ENCODE results near the gene MAML3.
A peak's percentile ranks its signal among the peaks of the same experiment; 100 is the strongest.

The MAML3 gene

GRCh38 chr4:139738846-139739613, 415.0 kb downstream of the MAML3 start:
- DNase-seq = no peak

DNA sequence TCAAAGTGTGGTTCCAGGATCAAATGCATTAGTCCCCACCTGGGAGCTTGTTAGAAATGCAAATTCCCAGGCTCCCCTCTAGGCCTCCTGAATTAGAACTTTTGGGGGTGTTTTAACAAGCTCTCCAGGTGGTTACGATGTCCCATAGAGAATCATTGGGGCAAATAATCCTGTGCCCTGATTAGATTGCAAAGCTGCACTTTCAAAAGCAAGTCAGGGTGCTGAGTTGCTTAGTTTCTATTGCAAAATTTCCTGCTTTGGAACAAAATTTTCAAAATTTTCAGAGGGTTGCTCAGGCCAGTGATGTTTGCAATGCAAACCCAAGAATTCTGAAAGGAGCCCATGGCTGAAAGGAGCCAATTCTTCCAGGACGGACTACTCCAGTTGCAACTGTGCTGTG, 417.3 kb downstream of the MAML3 start:
- no peak for DNase-seq

- DNase-seq = no peak
Measured at GRCh38 chr4:139736274-139736660, 417.7 kb downstream of the MAML3 start.

DNA sequence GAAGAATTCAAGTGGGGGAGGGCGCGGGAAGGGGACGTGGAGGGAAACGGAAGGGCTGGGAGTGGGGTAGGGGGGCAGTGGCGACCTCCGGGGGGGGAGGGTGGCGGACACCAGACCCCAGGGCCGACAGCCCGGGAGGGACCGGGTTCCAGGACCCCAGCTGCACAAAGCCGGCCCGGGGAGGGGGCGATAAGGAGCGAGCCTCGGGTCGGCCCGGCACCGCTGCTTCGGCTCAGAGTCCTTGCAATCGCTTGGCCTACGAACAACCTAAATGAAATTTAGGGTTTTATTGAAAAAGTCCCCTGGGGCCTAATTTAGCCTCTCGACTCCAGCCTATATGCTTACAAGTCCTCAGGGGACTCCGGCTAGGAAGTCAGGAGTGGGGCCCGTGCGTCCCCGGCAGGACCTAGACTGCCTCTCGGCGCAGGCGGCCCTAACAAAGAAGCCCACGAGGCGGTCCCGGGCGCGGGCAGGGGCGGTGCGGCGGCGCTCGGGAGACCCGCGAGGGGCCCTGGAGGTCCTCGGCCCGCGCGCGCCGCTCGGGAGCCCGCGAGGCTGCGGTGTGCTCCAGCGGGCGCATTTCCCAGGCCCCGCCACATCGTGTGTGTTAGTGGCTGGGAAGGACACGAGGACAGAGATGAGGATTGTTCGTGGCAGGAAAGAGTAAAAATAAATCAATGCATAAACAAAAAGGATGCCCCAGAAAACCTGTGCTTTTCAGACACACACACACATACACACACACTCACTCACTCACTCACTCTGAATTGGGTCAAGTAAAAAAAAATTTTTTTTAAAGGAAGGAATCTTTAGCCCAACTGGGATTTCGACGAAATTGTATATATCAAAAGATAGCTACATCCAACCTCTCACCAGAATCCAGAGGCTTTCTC, 418.4 kb downstream of the MAML3 start:
- DNase-seq = no peak

DNA sequence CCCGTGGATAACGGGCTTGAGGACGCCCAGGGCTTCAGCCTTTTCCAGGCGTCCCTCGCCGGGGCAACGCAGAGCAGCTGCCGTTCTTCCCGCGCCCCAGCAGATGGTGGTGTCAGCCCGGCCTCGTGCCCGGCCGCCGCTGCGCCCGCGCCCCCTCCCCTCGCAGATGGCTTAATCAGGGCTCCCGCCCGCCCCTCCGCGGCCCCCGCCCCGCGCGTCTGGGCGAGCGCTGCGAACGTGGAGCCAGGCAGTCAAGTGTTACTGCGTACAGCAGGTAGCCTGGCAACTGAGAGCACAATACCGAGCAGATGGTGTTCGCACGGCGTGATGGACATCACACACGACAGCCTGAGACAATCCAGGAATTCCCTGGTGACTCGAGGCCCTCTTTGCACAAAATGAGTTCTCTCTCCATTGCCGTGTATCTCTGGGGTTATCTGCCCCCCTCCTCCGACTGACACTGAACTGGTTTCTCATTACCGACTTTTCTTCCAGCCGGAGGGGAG, 419.1 kb downstream of the MAML3 start:
- DNase-seq = peak; percentile 90

DNA sequence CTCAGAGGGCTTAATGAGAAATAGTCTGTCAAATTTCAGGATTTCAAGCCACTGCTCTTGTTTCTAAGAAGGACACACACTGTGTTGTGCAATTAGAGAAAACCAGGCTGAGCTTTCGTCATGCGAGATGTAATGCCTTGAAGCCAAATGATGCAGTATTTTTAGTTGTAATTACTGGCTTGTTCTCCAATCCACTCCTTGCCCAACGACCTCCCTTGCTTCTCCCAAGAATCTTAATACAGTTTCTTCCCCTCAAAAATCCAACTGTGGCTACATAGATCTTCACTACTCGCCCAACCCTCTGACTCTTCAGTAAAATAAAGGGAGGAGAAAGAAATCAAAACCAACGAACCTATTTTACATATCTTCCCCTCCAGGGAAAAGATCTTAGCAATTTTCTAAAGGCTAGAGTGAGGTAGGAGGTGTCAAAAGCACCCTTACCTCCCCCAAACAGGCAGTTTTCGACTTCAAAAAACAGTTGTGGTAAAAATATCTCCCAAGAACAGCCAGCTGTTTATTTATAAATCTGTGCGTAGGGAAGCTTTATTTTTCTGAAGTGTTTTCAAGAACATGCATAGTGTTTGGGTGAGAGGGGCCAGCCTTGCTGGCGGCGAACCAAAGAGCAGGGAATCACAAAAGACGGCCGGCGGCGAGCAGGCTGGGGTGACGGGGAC, 419.6 kb downstream of the MAML3 start:
- no peak for DNase-seq

GRCh38 chr4:139732991-139733570, 420.9 kb downstream of the MAML3 start:
- no peak for DNase-seq

- DNase-seq = no peak
Measured at GRCh38 chr4:139728840-139729239, 425.1 kb downstream of the MAML3 start.

GRCh38 chr4:139728146-139728545, 425.8 kb downstream of the MAML3 start:
- DNase-seq = no peak

GRCh38 chr4:139726615-139727014, 427.4 kb downstream of the MAML3 start:
- no peak for DNase-seq

GRCh38 chr4:139725236-139725635, 428.7 kb downstream of the MAML3 start:
- DNase-seq = no peak

DNA sequence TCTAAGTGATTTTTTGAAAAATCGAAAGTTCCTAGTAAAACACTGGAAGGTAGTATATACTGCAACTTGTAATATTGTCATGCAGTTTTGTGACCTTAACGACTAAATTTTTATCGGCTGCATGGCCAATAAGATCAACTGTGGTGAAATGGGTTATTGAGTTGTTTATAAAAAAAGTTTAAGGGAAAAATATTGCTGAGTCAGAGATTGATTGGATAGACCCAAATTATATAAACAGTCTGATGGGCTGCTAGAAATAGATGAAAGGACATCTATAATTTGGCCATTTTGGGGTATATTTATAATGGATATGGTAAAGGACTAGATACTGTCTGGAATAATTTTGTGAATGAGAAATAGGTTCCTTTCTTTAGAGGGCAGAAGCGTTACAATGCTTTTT, 432.2 kb downstream of the MAML3 start:
- DNase-seq = no peak

- DNase-seq = no peak
Measured at GRCh38 chr4:139720806-139721205, 433.2 kb downstream of the MAML3 start.

- no peak for DNase-seq
Measured at GRCh38 chr4:139719381-139720101, 434.4 kb downstream of the MAML3 start.

- no peak for DNase-seq
Measured at GRCh38 chr4:139718833-139719232, 435.2 kb downstream of the MAML3 start.

GRCh38 chr4:139718358-139718757, 435.6 kb downstream of the MAML3 start:
- DNase-seq = no peak

- no peak for DNase-seq
Measured at GRCh38 chr4:139715746-139716391, 438.1 kb downstream of the MAML3 start.

- no peak for DNase-seq
Measured at GRCh38 chr4:139712882-139713281, 441.1 kb downstream of the MAML3 start.

DNA sequence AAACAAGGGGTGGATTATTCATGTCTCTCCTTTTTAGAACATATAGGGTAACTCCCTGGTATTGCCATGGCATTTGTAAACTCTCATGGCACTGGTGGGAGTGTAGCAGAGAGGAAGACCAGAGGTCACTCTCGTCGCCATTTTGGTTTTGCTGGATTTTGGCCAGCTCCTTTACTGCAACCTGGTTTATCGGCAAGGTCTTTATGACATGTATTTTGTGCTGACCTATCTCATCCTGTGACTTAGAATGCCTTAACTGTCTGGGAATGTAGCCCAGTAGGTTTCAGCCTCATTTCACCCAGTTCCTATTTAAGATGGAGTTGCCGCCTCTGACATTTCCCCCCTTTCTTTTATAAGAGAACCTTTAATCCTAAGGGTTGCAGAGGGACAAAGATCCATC, 442.5 kb downstream of the MAML3 start:
- no peak for DNase-seq

DNA sequence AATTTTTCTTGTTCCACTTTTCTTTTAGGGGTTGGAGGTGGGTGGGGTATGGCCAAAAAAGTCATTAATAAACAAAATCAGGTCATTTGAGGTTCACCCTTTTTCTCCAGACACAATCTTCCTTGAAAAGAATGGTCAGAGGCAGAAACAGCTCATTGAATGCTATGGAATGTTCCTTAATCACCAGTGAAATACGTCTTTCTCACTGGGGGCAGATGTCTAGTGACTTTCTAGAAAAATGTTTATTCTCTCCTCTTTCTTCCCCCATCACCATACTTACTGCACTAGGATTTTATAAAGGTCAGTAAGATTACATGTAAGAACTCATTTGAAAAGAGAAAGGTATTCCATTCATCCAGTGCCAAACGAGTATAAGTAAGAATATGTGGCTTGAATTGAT, 443.9 kb downstream of the MAML3 start:
- no peak for DNase-seq

DNA sequence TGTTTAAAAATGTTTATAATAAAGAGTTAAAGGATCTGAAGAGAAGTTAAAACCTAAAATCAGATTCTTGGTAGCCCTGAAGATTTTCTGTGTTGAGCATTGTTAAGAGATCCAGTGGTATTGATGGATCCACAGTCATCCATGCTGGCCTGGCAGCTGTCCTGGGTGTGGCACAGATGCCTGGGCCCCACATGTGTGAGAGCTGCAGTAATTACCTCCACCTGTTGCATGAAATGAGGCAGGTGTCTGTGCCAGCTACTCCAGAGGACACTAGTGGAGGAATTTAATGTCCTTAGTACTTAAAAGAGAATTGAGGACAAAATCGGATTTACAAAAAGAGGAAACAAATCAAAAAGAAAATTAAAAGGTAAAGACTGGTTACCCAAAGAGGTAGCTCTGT, 444.3 kb downstream of the MAML3 start:
- no peak for DNase-seq

Measured in NCI-H524 treated with DMSO at 0.1 percent for 48 hours (cell line).